ENCODE measurements around the gene SARDH. TPM values are rescaled to one million over a fixed set of nuclear protein-coding genes. Genes with fewer than 3 reads are reported as not detected.
A peak's percentile ranks its signal among the peaks of the same experiment; 100 is the strongest.

Gene SARDH
- total RNA-seq, 2 donors from 2014 or later, result 8.4 to 11.2 TPM

- Histone ChIP-seq H3K9ac (ENCODE audit: extremely low read depth, low read length, poor library complexity, severe bottlenecking) (no peak overlapping the region), H3K4me1 (ENCODE audit: control insufficient read depth, insufficient read depth, low read length) (no peaks in the 10 kb centered on the region), H3K27me3 (ENCODE audit: control insufficient read depth, insufficient read depth, low read length, poor library complexity, severe bottlenecking) (no peaks in the 10 kb centered on the region), H3K36me3 (ENCODE audit: control insufficient read depth, insufficient read depth, low read length) (no peaks in the 10 kb centered on the region), H3K9me3 (ENCODE audit: control insufficient read depth, low read length) (no peaks in the 10 kb centered on the region), H3K27ac (ENCODE audit: low read depth, low read length) (no peak overlapping the region), H3K4me3 (ENCODE audit: low read length) (no peak overlapping the region)
- H3K4me1 Mint-ChIP-seq, result no peaks in the 10 kb centered on the region
- peak; percentile 59 for DNase-seq
- H3K27me3 Mint-ChIP-seq (ENCODE audit: insufficient read depth), result no peaks in the 10 kb centered on the region
- peak; percentile 48 for TF ChIP-seq CTCF (conservative IDR thresholded peaks at IDR 0.05)
- no peak overlapping the region for H3K4me3 Mint-ChIP-seq
- no peaks in the 10 kb centered on the region for H3K9me3 Mint-ChIP-seq
- H3K27ac Mint-ChIP-seq, result no peak overlapping the region
- H3K36me3 Mint-ChIP-seq (ENCODE audit: low read depth), result no peaks in the 10 kb centered on the region
- 87 to 88% methylated on average over 11 to 19 of the region's 19 CpGs for WGBS, 2 experiments (ENCODE audit: insufficient coverage in 1 of 2, insufficient read length in 1 of 2)
Measured at GRCh38 chr9:133729617-133730281, 8.4 kb downstream of the SARDH start.

- no peaks in the 10 kb centered on the region for H3K36me3 Mint-ChIP-seq (ENCODE audit: low read depth)
- H3K9me3 Mint-ChIP-seq, result no peaks in the 10 kb centered on the region
- Histone ChIP-seq H3K27me3 (ENCODE audit: control insufficient read depth, insufficient read depth, low read length, poor library complexity, severe bottlenecking) (no peaks in the 10 kb centered on the region), H3K27ac (ENCODE audit: low read depth, low read length) (no peak overlapping the region), H3K4me3 (ENCODE audit: low read length) (no peak overlapping the region), H3K9ac (ENCODE audit: extremely low read depth, low read length, poor library complexity, severe bottlenecking) (no peak overlapping the region), H3K4me1 (ENCODE audit: control insufficient read depth, insufficient read depth, low read length) (no peaks in the 10 kb centered on the region), H3K9me3 (ENCODE audit: control insufficient read depth, low read length) (no peaks in the 10 kb centered on the region), H3K36me3 (ENCODE audit: control insufficient read depth, insufficient read depth, low read length) (no peaks in the 10 kb centered on the region)
- H3K4me1 Mint-ChIP-seq, result no peaks in the 10 kb centered on the region
- no peak for DNase-seq
- whole genome bisulfite sequencing, 2 experiments (ENCODE audit: insufficient coverage in 1 of 2, insufficient read length in 1 of 2), result 75 to 79% methylated on average over 8 to 10 of the region's 10 CpGs
- no peak for TF ChIP-seq CTCF (conservative IDR thresholded peaks at IDR 0.05)
- H3K27me3 Mint-ChIP-seq (ENCODE audit: insufficient read depth), result no peaks in the 10 kb centered on the region
- H3K4me3 Mint-ChIP-seq, result no peak overlapping the region
- H3K27ac Mint-ChIP-seq, result no peak overlapping the region
Measured at GRCh38 chr9:133728856-133729616, 9.1 kb downstream of the SARDH start.

GRCh38 chr9:133727876-133728441, 10.2 kb downstream of the SARDH start:
- Histone ChIP-seq H3K9me3 (ENCODE audit: control insufficient read depth, low read length) (no peaks in the 10 kb centered on the region), H3K4me1 (ENCODE audit: control insufficient read depth, insufficient read depth, low read length) (no peaks in the 10 kb centered on the region), H3K9ac (ENCODE audit: extremely low read depth, low read length, poor library complexity, severe bottlenecking) (no peak overlapping the region), H3K36me3 (ENCODE audit: control insufficient read depth, insufficient read depth, low read length) (no peaks in the 10 kb centered on the region), H3K27me3 (ENCODE audit: control insufficient read depth, insufficient read depth, low read length, poor library complexity, severe bottlenecking) (no peaks in the 10 kb centered on the region), H3K27ac (ENCODE audit: low read depth, low read length) (no peak overlapping the region), H3K4me3 (ENCODE audit: low read length) (no peak overlapping the region)
- Mint-ChIP-seq H3K9me3 (peaks cover 3% of the 10 kb centered on the region), H3K27me3 (ENCODE audit: insufficient read depth) (no peaks in the 10 kb centered on the region), H3K36me3 (ENCODE audit: low read depth) (no peaks in the 10 kb centered on the region), H3K27ac (no peak overlapping the region), H3K4me1 (no peaks in the 10 kb centered on the region), H3K4me3 (no peak overlapping the region)
- no peak for TF ChIP-seq CTCF (conservative IDR thresholded peaks at IDR 0.05)
- DNase-seq, result peak; percentile 46
- WGBS, 2 experiments (ENCODE audit: insufficient coverage in 1 of 2, insufficient read length in 1 of 2), result 90 to 92% methylated on average over 16 to 18 of the region's 18 CpGs

All from endodermal cell (in vitro differentiated cells).